Fibroblast of mammary gland (primary cell): ENCODE results near the gene GDPD5.
A peak's percentile ranks its signal among the peaks of the same experiment; 100 is the strongest.

Experiments
- DNase-seq: peaks from one replicate; pipeline ENCODE4 v3.0.0-alpha.2; 2010; ENCODE audit warnings: low read depth
- H3K4me3 ChIP-seq: 2 replicates; pipeline ENCODE4 v1.5.1; 2011; ENCODE audit warnings: low read depth, mild to moderate bottlenecking, low read length, moderate library complexity; ENCODE audit not compliant: control insufficient read depth
- TF ChIP-seq, protein P1 (sequence below): conservative IDR thresholded peaks from 2 replicates; pipeline ENCODE4 v1.5.1; 2011; ENCODE audit warnings: low read depth, low read length, inconsistent platforms; ENCODE audit not compliant: control insufficient read depth, insufficient read depth

GDPD5 gene

GRCh38 chr11:75467881-75468280 lies 57.9 kb downstream of the GDPD5 start:
- DNase-seq: no peak
- H3K4me3 ChIP-seq: no peak overlapping the region
- TF ChIP-seq, protein P1, sequence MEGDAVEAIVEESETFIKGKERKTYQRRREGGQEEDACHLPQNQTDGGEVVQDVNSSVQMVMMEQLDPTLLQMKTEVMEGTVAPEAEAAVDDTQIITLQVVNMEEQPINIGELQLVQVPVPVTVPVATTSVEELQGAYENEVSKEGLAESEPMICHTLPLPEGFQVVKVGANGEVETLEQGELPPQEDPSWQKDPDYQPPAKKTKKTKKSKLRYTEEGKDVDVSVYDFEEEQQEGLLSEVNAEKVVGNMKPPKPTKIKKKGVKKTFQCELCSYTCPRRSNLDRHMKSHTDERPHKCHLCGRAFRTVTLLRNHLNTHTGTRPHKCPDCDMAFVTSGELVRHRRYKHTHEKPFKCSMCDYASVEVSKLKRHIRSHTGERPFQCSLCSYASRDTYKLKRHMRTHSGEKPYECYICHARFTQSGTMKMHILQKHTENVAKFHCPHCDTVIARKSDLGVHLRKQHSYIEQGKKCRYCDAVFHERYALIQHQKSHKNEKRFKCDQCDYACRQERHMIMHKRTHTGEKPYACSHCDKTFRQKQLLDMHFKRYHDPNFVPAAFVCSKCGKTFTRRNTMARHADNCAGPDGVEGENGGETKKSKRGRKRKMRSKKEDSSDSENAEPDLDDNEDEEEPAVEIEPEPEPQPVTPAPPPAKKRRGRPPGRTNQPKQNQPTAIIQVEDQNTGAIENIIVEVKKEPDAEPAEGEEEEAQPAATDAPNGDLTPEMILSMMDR: no peak

- H3K4me3 ChIP-seq: no peak overlapping the region
- TF ChIP-seq, protein P1: no peak
- no peak for DNase-seq
Measured at GRCh38 chr11:75467311-75467710, 58.4 kb downstream of the GDPD5 start.

- TF ChIP-seq, protein P1: no peak
- H3K4me3 ChIP-seq: no peak overlapping the region
- no peak for DNase-seq
Measured at GRCh38 chr11:75465701-75466531, 59.8 kb downstream of the GDPD5 start.

GRCh38 chr11:75463106-75463774 lies 62.5 kb downstream of the GDPD5 start:
- TF ChIP-seq, protein P1: no peak
- no peak overlapping the region for H3K4me3 ChIP-seq
- DNase-seq: no peak

DNA sequence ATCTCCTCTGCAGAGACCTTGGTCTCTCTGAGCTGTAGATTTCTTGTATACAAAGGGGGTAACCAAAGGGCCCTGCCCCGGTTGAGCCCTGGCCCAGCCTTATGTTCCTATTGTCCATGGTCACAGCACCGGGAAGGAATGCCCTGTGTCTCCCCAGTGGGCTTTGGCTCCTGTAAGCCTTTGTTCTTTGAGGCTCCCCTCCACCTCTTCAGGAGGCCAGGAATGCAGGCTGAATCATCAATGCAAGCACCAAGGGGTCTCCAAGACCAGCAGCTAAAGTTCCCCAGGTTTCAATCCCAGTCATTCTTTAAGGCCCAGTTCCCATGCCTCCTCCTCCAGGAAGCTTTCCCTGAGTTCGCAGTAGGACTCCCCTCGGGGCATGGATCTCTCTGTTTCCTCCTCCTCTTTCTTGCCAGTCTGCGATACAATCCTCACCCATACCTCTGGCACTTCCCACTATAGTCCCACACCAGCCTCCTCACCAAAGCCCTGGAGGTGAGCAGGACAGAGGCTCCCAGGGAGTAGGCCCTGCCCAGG lies 63.6 kb downstream of the GDPD5 start:
- no peak overlapping the region for H3K4me3 ChIP-seq
- TF ChIP-seq, protein P1: no peak
- DNase-seq: no peak

DNA sequence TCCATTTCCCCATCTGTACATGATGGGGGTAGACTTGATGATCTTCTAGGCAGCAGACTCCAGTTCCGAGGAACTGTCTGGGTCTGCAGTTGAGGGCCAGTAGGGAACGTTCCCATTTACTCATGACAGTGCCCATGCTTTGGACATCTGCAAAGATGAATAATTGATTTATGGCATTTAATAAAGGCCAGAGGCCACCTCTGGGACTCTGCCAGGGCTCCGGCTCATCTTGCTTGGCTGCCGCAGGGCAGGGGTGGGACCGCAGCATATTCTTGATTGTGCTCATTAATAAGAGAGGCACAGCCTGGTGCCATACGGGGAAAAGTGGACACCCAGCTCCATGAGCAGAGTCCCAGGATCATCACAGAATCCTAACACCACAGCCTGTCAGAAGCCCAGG lies 64.6 kb downstream of the GDPD5 start:
- no peak overlapping the region for H3K4me3 ChIP-seq
- TF ChIP-seq, protein P1: no peak
- DNase-seq: peak; percentile 17
